HUES64 (cell line): ENCODE results near the gene IRAK3.

ENCODE experiments used
- H3K27ac ChIP-seq: 2 replicates; pipeline ENCODE4 v1.7.0; 2013; ENCODE audit warnings: low read depth, low read length, inconsistent platforms
- H3K27me3 ChIP-seq: 2 replicates; pipeline ENCODE4 v1.6.1; 2013; ENCODE audit warnings: mild to moderate bottlenecking, low read length; ENCODE audit not compliant: insufficient read depth
- H3K36me3 ChIP-seq: 2 replicates; pipeline ENCODE4 v1.6.1; 2013; ENCODE audit warnings: mild to moderate bottlenecking, low read length; ENCODE audit not compliant: insufficient read depth
- H3K4me1 ChIP-seq: 2 replicates; pipeline ENCODE4 v1.6.1; 2013; ENCODE audit warnings: mild to moderate bottlenecking, low read length, moderate library complexity; ENCODE audit not compliant: insufficient read depth
- H3K4me3 ChIP-seq: 2 replicates; pipeline ENCODE4 v1.5.1; 2013; ENCODE audit warnings: mild to moderate bottlenecking, low read length, moderate library complexity
- H3K9ac ChIP-seq: 2 replicates; pipeline ENCODE4 v1.6.1; 2013; ENCODE audit warnings: mild to moderate bottlenecking, low read depth, low read length
- H3K9me3 ChIP-seq: 2 replicates; pipeline ENCODE4 v1.6.1; 2013; ENCODE audit warnings: low read depth, low read length; ENCODE audit not compliant: insufficient read depth
- WGBS: fragments of 150-250, 120-280 bp; methylation state at CpG from one replicate; pipeline ENCODE4 v1.1.7; 2013; ENCODE audit warnings: missing lambda C conversion rate; 5-methylcytosine and 5-hydroxymethylcytosine counted together

Gene IRAK3

GRCh38 chr12:66240096-66240820 lies 51.2 kb downstream of the IRAK3 start:
- WGBS, result 89% methylated on average over 6 of the region's 7 CpGs
- no peak overlapping the region for H3K27ac ChIP-seq
- no peak overlapping the region for H3K4me3 ChIP-seq

DNA sequence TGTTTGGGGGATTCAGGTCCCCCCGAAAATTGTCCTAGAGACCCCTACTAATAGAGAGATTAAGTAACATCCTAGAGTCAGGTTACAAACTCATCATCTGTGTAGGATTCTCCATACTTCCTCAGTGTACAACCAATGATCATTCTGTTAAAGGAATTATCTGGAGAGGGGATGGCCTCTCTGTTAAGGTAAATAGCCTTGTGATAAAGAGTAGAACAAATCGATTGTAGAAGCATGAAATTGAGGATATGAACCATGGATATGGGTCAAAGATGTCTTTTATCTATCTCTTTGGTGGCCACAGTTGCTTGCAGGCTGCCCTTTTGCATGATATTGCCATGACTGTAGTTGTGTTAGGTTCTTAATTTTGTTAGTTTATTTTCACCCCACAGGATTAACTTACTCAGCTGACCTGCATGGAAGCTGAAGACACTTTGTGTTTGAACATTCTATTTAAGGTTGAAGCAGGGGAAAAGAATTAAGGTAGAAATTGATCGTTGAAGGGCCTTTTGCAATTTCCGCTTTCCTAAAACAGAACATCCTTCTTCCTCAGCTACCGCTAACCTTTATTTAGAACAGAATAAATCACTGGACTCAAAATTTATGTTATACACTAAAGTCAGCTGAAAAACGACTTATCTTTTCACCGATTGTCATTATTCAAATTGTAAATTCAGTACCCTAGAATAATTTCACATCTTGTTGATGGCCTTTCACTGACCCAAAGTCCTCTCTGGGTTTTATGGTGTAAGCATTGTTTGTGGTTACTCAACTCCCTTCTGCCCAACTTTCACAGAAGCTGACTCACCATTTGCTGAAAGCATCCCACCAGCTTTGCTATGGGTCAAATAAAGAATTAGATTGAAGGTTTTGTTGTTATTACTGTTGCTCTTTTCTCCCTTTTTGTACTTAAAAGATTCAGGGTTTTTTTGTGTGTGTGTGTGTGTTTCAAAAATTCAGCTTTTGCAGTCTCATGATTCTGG lies 52.3 kb downstream of the IRAK3 start:
- H3K9ac ChIP-seq, result no peak overlapping the region
- H3K27ac ChIP-seq, result no peak overlapping the region
- H3K27me3 ChIP-seq, result no peaks in the 10 kb centered on the region
- no peaks in the 10 kb centered on the region for H3K9me3 ChIP-seq
- WGBS, result 91% methylated on average over 6 of the region's 7 CpGs
- no peaks in the 10 kb centered on the region for H3K36me3 ChIP-seq
- H3K4me1 ChIP-seq, result peaks cover 25% of the 10 kb centered on the region
- H3K4me3 ChIP-seq, result no peak overlapping the region

More at GRCh38 chr12:66240096-66240820, 51.2 kb downstream of the IRAK3 start:
- H3K4me1 ChIP-seq, result peaks cover 25% of the 10 kb centered on the region
- H3K36me3 ChIP-seq, result no peaks in the 10 kb centered on the region
- peaks cover 7% of the 10 kb centered on the region; the same call in 1 of the 2 replicates for H3K27me3 ChIP-seq
- H3K9ac ChIP-seq, result no peak overlapping the region
- H3K9me3 ChIP-seq, result no peaks in the 10 kb centered on the region

GRCh38 chr12:66242311-66242710 lies 53.3 kb downstream of the IRAK3 start:
- Histone ChIP-seq H3K27ac (no peak overlapping the region), H3K36me3 (no peaks in the 10 kb centered on the region), H3K27me3 (no peaks in the 10 kb centered on the region), H3K4me1 (peaks cover 25% of the 10 kb centered on the region), H3K9ac (no peak overlapping the region), H3K9me3 (no peaks in the 10 kb centered on the region), H3K4me3 (no peak overlapping the region)
- 96% methylated on average over 2 of the region's 2 CpGs for WGBS

DNA sequence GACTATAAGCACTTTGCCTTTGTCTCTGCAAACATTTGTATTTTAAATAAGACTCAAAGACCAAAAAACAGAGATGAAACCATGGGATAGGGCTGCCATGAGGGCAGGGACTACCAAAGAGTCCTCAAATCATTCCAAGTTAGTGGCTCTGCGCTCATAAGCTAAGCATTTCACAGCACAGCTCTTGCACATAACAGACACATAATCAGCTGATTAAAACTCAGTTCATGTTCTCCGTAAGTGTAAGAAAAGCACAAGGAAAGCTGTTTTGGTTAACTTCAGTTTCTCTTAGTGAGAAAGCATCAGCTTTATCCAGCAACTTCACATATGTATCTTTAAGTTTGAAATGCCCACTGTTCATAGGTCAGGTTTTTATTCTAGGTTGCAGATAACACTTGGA lies 54.9 kb downstream of the IRAK3 start:
- no peaks in the 10 kb centered on the region for H3K9me3 ChIP-seq
- no peak overlapping the region for H3K27ac ChIP-seq
- 100% methylated on average over 2 of the region's 2 CpGs for WGBS
- no peak overlapping the region for H3K9ac ChIP-seq
- H3K36me3 ChIP-seq, result no peaks in the 10 kb centered on the region
- no peaks in the 10 kb centered on the region for H3K27me3 ChIP-seq
- no peak overlapping the region for H3K4me3 ChIP-seq
- peaks cover 17% of the 10 kb centered on the region for H3K4me1 ChIP-seq

GRCh38 chr12:66244446-66244845 lies 55.4 kb downstream of the IRAK3 start:
- 92% methylated on average over 1 of the region's 1 CpG for WGBS
- Histone ChIP-seq H3K27ac (no peak overlapping the region), H3K36me3 (no peaks in the 10 kb centered on the region), H3K4me3 (no peak overlapping the region), H3K27me3 (no peaks in the 10 kb centered on the region), H3K9me3 (no peaks in the 10 kb centered on the region), H3K9ac (no peak overlapping the region), H3K4me1 (peaks cover 11% of the 10 kb centered on the region)

DNA sequence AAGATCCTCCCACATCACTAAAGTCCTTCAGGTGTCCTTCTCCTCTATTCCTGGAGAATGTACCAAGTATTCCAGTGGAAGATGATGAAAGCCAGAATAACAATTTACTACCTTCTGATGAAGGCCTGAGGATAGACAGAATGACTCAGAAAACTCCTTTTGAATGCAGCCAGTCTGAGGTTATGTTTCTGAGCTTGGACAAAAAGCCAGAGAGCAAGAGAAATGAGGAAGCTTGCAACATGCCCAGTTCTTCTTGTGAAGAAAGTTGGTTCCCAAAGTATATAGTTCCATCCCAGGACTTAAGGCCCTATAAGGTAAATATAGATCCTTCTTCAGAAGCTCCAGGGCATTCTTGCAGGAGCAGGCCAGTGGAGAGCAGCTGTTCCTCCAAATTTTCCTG lies 58.7 kb downstream of the IRAK3 start:
- H3K9ac ChIP-seq, result no peak overlapping the region
- H3K4me1 ChIP-seq, result no peaks in the 10 kb centered on the region
- no peaks in the 10 kb centered on the region for H3K27me3 ChIP-seq
- no peaks in the 10 kb centered on the region for H3K9me3 ChIP-seq
- no peak overlapping the region for H3K27ac ChIP-seq
- H3K4me3 ChIP-seq, result no peak overlapping the region
- H3K36me3 ChIP-seq, result no peaks in the 10 kb centered on the region

DNA sequence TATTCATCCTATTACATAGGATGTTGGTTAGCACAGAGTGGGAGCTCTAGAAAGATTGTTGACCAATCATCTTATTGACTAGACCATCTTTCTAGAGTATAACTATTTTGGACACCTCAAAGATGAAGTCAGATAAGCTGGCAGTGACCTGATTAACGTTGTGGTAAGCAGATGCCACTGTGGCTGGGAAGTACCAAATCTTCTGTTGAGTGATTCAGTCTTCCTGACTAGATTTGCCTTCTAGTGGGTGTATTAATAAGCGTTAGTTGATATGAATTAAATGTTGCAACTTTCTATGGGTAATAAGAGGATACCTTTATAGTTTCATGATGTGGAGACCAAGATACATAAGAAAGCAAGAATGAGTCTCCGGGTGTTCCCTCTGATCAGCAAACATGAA lies 62.0 kb downstream of the IRAK3 start:
- Histone ChIP-seq H3K4me1 (no peaks in the 10 kb centered on the region), H3K4me3 (no peak overlapping the region), H3K36me3 (no peaks in the 10 kb centered on the region), H3K9ac (no peak overlapping the region), H3K9me3 (no peaks in the 10 kb centered on the region), H3K27ac (no peak overlapping the region), H3K27me3 (no peaks in the 10 kb centered on the region)
- WGBS, result 96% methylated on average over 3 of the region's 3 CpGs

GRCh38 chr12:66252771-66253170 lies 63.8 kb downstream of the IRAK3 start:
- no peaks in the 10 kb centered on the region for H3K9me3 ChIP-seq
- H3K36me3 ChIP-seq, result no peaks in the 10 kb centered on the region
- H3K4me3 ChIP-seq, result no peak overlapping the region
- H3K4me1 ChIP-seq, result 0 out of 2 replicates have a peak, but pooled peaks cover 4% of the 10 kb centered on the region
- no peaks in the 10 kb centered on the region for H3K27me3 ChIP-seq
- WGBS, result 88% methylated on average over 2 of the region's 2 CpGs
- H3K27ac ChIP-seq, result no peak overlapping the region
- no peak overlapping the region for H3K9ac ChIP-seq

DNA sequence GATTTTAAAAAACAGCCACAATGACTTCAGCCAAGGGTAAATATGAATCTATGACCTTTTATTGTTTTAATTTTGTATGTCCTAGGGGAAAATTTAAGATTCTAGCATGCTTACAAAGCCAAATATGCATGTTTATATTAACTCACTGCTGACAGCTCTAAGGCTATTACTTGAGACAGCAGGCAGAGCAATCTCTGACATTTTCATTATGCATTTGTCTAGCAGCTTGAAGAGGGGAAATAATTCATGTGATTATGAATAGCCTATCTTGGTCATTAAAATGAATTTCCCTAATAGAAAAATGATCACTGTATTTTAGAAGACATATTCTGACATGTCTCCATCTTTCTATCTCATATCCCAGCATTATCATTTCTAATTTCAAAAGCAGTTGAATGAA lies 66.7 kb downstream of the IRAK3 start:
- H3K27me3 ChIP-seq, result no peaks in the 10 kb centered on the region
- 0 out of 2 replicates have a peak, but pooled peaks cover 4% of the 10 kb centered on the region for H3K4me1 ChIP-seq
- no peak overlapping the region for H3K27ac ChIP-seq
- H3K4me3 ChIP-seq, result no peak overlapping the region
- H3K9ac ChIP-seq, result no peak overlapping the region
- no peaks in the 10 kb centered on the region for H3K9me3 ChIP-seq
- no peaks in the 10 kb centered on the region for H3K36me3 ChIP-seq

GRCh38 chr12:66258011-66258410 lies 69.0 kb downstream of the IRAK3 start:
- Histone ChIP-seq H3K36me3 (no peaks in the 10 kb centered on the region), H3K9ac (no peak overlapping the region), H3K27ac (no peak overlapping the region), H3K27me3 (no peaks in the 10 kb centered on the region), H3K9me3 (no peaks in the 10 kb centered on the region), H3K4me1 (0 out of 2 replicates have a peak, but pooled peaks cover 4% of the 10 kb centered on the region), H3K4me3 (no peak overlapping the region)
- 93% methylated on average over 3 of the region's 3 CpGs for WGBS

GRCh38 chr12:66262737-66263136 lies 73.7 kb downstream of the IRAK3 start:
- Histone ChIP-seq H3K4me1 (no peaks in the 10 kb centered on the region), H3K9me3 (no peaks in the 10 kb centered on the region), H3K27ac (no peak overlapping the region), H3K4me3 (no peak overlapping the region), H3K36me3 (no peaks in the 10 kb centered on the region), H3K27me3 (no peaks in the 10 kb centered on the region), H3K9ac (no peak overlapping the region)
